ENCODE measurements around the gene ACSS3.

Gene ACSS3

GRCh38 chr12:81296556-81297305, 218.9 kb downstream of the ACSS3 start:
- no peak for DNase-seq (ENCODE audit: low spot score)

- no peak for DNase-seq (ENCODE audit: low spot score)
Measured at GRCh38 chr12:81297601-81298000, 219.7 kb downstream of the ACSS3 start.

GRCh38 chr12:81300454-81300853, 222.6 kb downstream of the ACSS3 start:
- no peak for DNase-seq (ENCODE audit: low spot score)

DNA sequence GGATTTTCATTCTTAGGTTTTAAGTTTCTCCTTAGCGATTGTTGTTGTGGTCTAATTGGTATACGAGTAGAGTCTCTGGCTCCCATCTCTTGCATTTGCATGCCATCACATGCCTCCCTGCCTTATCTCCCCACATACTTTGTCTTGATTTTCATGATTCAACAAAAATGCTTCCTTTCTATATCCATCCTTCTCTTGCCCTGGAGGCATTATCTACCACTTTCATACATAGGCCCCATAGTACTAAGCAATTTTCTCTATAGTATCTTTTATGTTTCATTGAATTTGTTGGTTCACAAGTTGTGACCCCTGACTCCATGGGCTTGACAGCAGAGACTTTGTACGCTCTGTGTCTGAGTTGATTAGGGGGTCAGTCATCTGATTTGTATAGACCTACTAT, 226.1 kb downstream of the ACSS3 start:
- DNase-seq (ENCODE audit: low spot score), result no peak

Measured in Ammon's horn (tissue), 1 donor.